DMS79 treated with DMSO at 0.1 percent for 48 hours (cell line): ENCODE data around the gene UBL3.
A peak's percentile ranks its signal among the peaks of the same experiment; 100 is the strongest.

Experiments
- DNase-seq: peaks from one replicate; lab custom pipeline; 2025; lab: John Stamatoyannopoulos, UW

UBL3 gene, protein sequence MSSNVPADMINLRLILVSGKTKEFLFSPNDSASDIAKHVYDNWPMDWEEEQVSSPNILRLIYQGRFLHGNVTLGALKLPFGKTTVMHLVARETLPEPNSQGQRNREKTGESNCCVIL

GRCh38 chr13:29850213-29850898, at the start of gene UBL3:
TSS of gene UBL3 (minus strand) at chr13:29850617. CDS start at chr13:29849538, 1,079 bp downstream.
- DNase-seq, result peak; percentile 86

DNA sequence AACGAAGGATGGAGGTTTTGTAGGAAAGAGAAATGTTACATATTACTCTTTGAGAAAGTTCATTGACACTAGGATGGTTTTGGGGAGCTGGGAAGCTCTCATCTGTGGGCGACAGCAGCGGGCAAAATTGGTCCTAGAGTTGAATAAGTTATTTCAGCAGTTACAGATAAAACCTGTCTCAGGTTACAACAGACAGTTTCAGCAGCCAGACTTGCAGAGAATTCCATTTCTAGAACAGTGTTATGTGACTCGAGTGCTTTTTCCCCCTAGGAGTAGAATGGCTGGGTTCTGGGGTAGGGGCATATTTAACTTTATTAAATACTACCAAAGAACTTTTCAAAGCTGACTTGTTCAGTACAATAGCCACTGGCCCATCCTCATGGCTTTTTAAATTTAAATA, 46.7 kb upstream of the UBL3 start:
- DNase-seq, result no peak

GRCh38 chr13:29893438-29893837, 43.0 kb upstream of the UBL3 start:
- DNase-seq, result no peak

DNA sequence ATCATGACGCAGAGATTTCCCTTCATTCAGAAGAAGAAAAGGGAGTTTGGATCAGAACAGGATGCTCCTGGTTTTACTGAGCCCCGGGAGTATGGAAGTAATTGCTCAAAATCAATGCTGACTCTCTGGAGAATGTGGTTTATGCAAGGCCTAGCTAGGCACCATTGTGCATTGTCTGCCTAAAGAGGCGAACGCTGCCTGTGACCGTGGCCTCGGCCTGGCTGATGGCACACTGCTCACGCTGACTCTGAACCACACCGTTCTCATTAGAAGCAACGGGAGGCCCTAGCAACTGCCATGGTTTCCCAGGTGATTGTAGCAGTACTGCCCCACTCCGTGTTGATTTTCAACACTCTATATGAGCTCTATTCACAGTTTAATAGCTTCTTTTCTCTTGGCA, 41.7 kb upstream of the UBL3 start:
- no peak for DNase-seq

- DNase-seq, result no peak
Observed at GRCh38 chr13:29889111-29889510, 38.7 kb upstream of the UBL3 start.

DNA sequence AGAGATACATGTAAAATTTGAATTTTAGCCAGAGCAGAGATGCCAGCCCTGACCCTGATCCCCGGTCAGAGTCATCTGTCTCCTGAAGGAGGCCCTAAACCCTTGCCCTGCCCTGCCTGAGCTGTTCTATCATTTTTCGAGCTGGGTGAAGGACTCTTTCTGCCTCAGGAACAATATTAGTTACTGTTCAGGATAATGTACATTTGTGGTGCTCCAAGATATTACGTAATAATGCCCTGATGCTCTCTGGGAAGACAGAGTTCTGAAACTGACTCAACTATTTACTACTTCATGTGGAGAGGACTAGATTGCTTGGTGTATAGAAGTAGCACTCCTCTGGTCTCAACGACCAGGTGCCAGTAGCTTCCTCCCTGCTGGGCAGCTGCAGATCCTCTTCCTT, 37.9 kb upstream of the UBL3 start:
- no peak for DNase-seq

DNA sequence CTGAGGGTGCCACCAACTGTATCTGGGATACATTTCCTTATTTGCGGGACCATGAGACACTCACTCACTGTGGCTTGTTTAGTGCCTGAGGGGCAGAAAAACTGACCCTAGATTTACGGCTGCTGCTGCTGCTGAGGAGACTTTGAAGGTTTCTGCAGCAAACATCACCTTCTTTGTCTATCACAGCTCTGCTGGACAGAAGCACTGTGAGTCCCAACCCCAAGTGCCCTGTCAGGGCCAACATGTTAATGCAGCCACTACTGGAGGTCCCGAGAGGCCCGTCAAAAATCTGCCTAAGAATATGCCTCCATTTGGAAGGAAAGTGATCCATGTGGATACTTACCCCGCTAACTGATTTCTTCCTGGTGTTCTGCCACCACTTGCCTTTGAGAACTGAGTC, 37.3 kb upstream of the UBL3 start:
- no peak for DNase-seq

DNA sequence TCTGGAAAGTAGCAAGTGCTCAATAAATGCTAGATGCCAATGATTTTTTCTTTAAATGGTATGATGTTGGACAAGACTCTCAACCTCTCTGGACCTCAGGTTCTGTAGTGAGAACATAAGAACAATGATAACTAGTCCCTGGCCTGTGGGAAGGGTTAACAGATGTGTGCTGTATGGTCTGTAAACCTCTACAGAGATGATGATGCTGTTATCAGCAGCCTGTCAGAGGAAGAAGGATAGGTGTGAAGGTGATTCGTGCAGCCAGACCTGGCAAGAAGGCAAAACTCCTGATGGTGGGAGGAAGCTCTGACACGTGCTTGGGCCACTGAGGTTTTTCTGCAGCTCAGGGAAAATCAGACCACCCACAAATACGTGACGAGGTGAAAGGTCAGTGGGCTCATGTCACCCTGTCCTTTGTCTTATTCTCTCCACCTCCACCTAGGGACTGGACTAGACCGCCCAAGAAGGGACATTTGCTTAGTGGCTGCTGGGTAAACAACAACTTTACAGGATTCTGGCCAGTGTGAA, 36.7 kb upstream of the UBL3 start:
- DNase-seq, result no peak

GRCh38 chr13:29886446-29886845, 36.0 kb upstream of the UBL3 start:
- no peak for DNase-seq

- no peak for DNase-seq
Observed at GRCh38 chr13:29885989-29886388, 35.6 kb upstream of the UBL3 start.

GRCh38 chr13:29884671-29885430, 34.4 kb upstream of the UBL3 start:
- DNase-seq, result no peak

DNA sequence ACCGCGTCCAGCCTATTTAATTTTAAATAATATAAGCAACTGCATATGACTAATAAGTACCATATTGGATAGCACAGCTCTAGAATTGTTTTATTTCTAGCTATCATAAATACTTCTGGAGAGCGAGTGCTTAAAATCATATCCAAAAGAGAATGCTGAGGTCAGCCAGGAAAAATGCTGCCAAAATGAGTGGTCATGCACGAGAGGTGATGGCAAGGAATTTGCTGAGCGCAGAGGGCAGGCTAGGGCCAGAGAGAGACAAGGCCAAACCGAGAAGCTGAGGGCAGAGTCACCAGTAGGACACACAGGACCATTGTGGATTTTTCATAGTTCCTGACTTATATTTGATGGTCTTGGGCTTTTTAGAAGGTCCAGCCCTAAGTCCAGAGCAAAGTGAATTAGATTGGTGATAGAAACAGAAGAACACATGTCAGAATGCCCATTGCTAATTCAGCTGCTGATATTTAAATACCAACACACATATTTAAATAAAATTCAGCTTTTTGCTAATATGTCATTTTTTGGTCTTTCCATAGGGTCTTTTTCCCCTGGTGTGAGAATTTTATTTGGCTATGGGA, 33.6 kb upstream of the UBL3 start:
- DNase-seq, result no peak

- no peak for DNase-seq
Observed at GRCh38 chr13:29882076-29882475, 31.7 kb upstream of the UBL3 start.

DNA sequence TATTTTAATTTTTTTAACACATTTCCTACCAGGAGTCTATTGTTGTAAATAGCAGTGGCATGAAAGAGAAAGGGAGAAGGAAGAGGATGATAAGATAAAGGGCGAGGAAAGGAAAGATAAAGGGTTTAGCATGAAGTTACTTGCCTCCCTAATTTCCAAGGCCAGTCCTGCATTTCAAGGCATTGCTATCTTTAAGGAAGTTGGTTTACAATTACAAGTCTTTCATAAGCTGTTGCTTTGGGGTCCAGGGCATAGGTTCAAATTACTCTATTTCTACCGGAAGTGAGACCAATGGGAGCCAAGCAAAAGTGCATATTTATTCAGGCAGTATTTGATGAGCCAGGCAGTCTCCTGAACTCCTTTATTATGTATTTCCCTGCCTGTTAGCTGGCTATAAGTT, 27.7 kb upstream of the UBL3 start:
- no peak for DNase-seq

GRCh38 chr13:29877456-29878078, 27.1 kb upstream of the UBL3 start:
- DNase-seq, result no peak

GRCh38 chr13:29875646-29876045, 25.2 kb upstream of the UBL3 start:
- DNase-seq, result no peak

DNA sequence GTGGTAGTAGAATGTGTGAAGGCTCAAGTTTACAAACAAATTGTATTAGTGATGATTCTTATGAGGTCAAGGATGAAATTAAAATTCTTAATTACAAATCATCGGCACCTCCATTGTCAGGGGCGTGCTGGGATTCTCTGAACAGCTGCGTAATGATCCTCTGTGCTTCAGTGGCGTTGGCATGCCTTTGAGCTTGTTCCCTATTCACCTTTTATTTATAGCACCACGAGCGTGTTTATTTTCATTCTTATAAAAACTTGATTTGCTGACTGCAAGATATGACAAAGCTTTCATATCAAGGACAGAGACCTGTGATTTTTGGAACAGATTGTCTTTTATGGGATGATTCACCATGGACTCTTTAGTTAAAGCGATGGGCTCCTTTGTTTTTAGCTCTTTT, 18.2 kb upstream of the UBL3 start:
- no peak for DNase-seq

DNA sequence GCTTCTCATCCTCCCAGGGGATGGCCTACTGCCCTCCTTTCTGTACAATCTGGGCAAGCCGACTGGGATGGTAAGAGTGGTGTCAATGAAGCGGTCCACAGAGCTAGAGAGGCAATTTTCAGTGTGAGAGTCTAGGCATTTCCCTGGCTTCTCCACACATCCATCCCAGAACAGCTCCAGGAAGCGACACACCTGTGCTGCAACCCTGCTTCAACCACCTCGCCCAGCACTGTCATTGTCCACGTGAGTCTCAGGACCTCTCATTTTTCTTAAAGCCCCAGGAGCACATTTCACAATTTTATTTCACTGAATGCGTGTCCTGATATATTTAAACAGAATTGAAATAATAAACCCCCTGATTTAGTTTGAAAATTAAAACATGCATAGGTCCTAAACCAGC, 15.5 kb upstream of the UBL3 start:
- DNase-seq, result no peak

- no peak for DNase-seq
Observed at GRCh38 chr13:29861694-29862110, 11.3 kb upstream of the UBL3 start.

DNA sequence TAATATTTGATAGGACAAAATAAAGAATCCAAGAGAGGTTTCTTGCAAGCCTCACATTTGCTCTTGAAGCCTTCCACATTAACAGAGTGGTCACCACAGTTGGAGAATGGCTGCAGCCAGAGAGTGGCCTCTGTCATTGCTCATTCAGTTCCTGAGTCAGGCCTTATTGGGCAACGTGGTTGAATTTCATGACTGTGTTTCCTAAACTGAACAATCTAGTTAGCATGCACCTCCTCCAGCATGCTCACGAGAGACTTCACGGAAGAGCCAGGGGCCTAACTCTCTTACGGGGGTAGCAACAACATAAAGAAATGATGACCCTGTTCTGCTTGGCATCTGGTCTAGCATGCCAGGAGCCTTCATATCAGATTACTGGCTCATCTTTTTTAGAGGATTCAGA, 9.6 kb upstream of the UBL3 start:
- no peak for DNase-seq

- DNase-seq, result no peak
Observed at GRCh38 chr13:29858667-29859066, 8.2 kb upstream of the UBL3 start.

GRCh38 chr13:29858231-29858630, 7.8 kb upstream of the UBL3 start:
- DNase-seq, result no peak
